Neural cell (in vitro differentiated cells): ENCODE results near the gene LHFPL2. TPM values are rescaled to one million over a fixed set of nuclear protein-coding genes. Genes with fewer than 3 reads are reported as not detected.

Experiments
- H2AFZ ChIP-seq: fragments of 200-600, 300-800 bp; sonication (generic), shearing (Covaris generic); 2 replicates; pipeline ENCODE4 v1.6.0; 2014; ENCODE audit warnings: low read depth, mild to moderate bottlenecking, antibody characterized with exemption, low read length, moderate library complexity
- H3F3A ChIP-seq: fragments of 200-600 bp; shearing (Covaris generic); 2 replicates; pipeline ENCODE4 v1.6.1; 2016; ENCODE audit warnings: mild to moderate bottlenecking, moderate library complexity, mixed read lengths, antibody characterized with exemption, low read length; ENCODE audit not compliant: insufficient read depth, poor library complexity, severe bottlenecking
- H3K27ac ChIP-seq: fragments of 200-600, 300-800 bp; sonication (generic), shearing (Covaris generic); 2 replicates; pipeline ENCODE4 v1.5.1; 2014; ENCODE audit warnings: mild to moderate bottlenecking, low read length, moderate library complexity
- H3K27me3 ChIP-seq: fragments of 300-800, 200-600 bp; sonication (generic), shearing (Covaris generic); 2 replicates; pipeline ENCODE4 v1.6.0; 2014; ENCODE audit warnings: mild to moderate bottlenecking, low read depth, low read length, moderate library complexity; ENCODE audit not compliant: insufficient read depth
- H3K36me3 ChIP-seq: fragments of 300-800, 200-600 bp; sonication (generic), shearing (Covaris generic); 2 replicates; pipeline ENCODE4 v1.5.1; 2014; ENCODE audit warnings: mild to moderate bottlenecking, antibody characterized with exemption, low read length, moderate library complexity; ENCODE audit not compliant: insufficient read depth
- H3K4me2 ChIP-seq: fragments of 300-800, 200-600 bp; sonication (generic), shearing (Covaris generic); 2 replicates; pipeline ENCODE4 v1.6.0; 2014; ENCODE audit warnings: mild to moderate bottlenecking, low read length
- H3K4me3 ChIP-seq: fragments of 300-800, 200-600 bp; sonication (generic), shearing (Covaris generic); 2 replicates; pipeline ENCODE4 v1.5.1; 2014; ENCODE audit warnings: mild to moderate bottlenecking, low read length, moderate library complexity
- H3K79me2 ChIP-seq: fragments of 200-600 bp; shearing (Covaris generic); replicated peaks from 2 replicates; pipeline ENCODE4 v1.6.0; 2014; ENCODE audit warnings: mild to moderate bottlenecking, low read length, moderate library complexity; ENCODE audit not compliant: insufficient read depth
- H3K9ac ChIP-seq: fragments of 300-800, 200-600 bp; sonication (generic), shearing (Covaris generic); 2 replicates; pipeline ENCODE4 v1.6.1; 2016; ENCODE audit warnings: mild to moderate bottlenecking, low read length, mixed read lengths
- H3K9me2 ChIP-seq: fragments of 200-600 bp; shearing (Covaris generic); 2 replicates; pipeline ENCODE4 v1.6.1; 2016; ENCODE audit warnings: mild to moderate bottlenecking, low read length, mixed read lengths; ENCODE audit not compliant: insufficient read depth
- H3K9me3 ChIP-seq: fragments of 200-600, 300-800 bp; sonication (generic), shearing (Covaris generic); 2 replicates; pipeline ENCODE4 v1.6.1; 2016; ENCODE audit warnings: mild to moderate bottlenecking, mixed run types, low read length, moderate library complexity, mixed read lengths
- H4K20me1 ChIP-seq: fragments of 200-600 bp; shearing (Covaris generic); 2 replicates; pipeline ENCODE4 v1.6.1; 2016; ENCODE audit warnings: mild to moderate bottlenecking, mixed run types; ENCODE audit not compliant: insufficient read depth
- EP300 ChIP-seq: fragments of 450-650 bp; conservative IDR thresholded peaks from 2 replicates; pipeline ENCODE4 v1.6.1; 2014; ENCODE audit warnings: antibody characterized with exemption, mild to moderate bottlenecking, moderate library complexity; ENCODE audit not compliant: poor library complexity, severe bottlenecking
- EZH2 ChIP-seq: fragments of 200-600, 300-800 bp; shearing (Covaris generic), sonication (generic); IDR thresholded peaks from 2 replicates; pipeline ENCODE4 v1.6.1; 2014; ENCODE audit warnings: antibody characterized with exemption, low read length, borderline replicate concordance, mild to moderate bottlenecking; ENCODE audit not compliant: insufficient read depth, poor library complexity, severe bottlenecking
- MXI1 ChIP-seq: fragments of 450-650 bp; conservative IDR thresholded peaks from 2 replicates; pipeline ENCODE4 v1.6.1; 2014; ENCODE audit warnings: antibody characterized with exemption, mild to moderate bottlenecking; ENCODE audit not compliant: poor library complexity, severe bottlenecking
- POLR2AphosphoS5 ChIP-seq: IDR thresholded peaks from 2 replicates; pipeline ENCODE4 v1.6.1; 2012
- RAD21 ChIP-seq: fragments of 450-650 bp; conservative IDR thresholded peaks from 2 replicates; pipeline ENCODE4 v1.6.1; 2014; ENCODE audit warnings: antibody characterized with exemption, mild to moderate bottlenecking, moderate library complexity
- SMC3 ChIP-seq: fragments of 450-650 bp; conservative IDR thresholded peaks from 2 replicates; pipeline ENCODE4 v1.6.1; 2014; ENCODE audit warnings: antibody characterized with exemption, mild to moderate bottlenecking, moderate library complexity; ENCODE audit not compliant: poor library complexity
- TAF1 ChIP-seq: IDR thresholded peaks from 2 replicates; pipeline ENCODE4 v1.6.1; 2012; ENCODE audit warnings: low read depth
- polyA plus RNA-seq: library from polyadenylated mRNA; depleted of rRNA; stranded (reverse); fragments of >200 nt; gene quantifications from 2 replicates; pipeline ENCODE4 v1.2.3, GENCODE V29; 2014
- TF ChIP-seq, protein P1 (sequence below): IDR thresholded peaks from 2 replicates; pipeline ENCODE4 v1.6.1; 2012; ENCODE audit warnings: borderline replicate concordance
- TF ChIP-seq, protein P2 (sequence below): fragments of 450-650 bp; IDR thresholded peaks from 2 replicates; pipeline ENCODE4 v1.5.1; 2014; ENCODE audit warnings: antibody characterized with exemption, mild to moderate bottlenecking, moderate library complexity; ENCODE audit not compliant: poor library complexity, severe bottlenecking

The LHFPL2 gene
- polyA plus RNA-seq, 1 donor from 2014 or later, result 1.6 TPM

DNA sequence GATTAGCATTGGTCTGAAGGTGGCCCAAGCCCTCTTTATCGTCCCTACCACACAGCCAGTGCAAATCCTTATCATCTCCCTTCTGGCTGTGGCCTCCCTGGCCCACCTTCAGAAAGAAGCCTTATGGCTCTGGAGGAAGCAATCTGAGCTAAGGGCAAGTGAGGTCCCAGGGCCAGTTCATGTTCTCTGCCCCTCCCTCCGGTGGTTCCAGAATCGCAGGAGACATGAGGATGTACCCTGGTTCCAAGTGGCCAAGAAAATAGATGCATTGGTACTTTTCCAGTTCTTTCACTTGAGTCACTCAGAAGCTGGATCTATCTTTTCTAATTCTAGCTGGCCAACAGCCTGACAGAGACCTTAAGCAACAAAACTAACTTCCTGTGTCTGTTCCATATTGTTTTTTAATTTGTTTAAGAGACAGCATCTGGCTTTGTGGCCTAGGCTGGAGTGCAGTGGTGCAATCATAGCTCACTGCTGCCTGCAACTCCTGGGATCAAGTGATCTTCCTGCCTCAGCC lies 60.7 kb downstream of the LHFPL2 start:
- Histone ChIP-seq H3K27me3 (no peaks in the 10 kb centered on the region), H3K4me2 (no peak overlapping the region), H4K20me1 (no peaks in the 10 kb centered on the region), H3K9me2 (no peaks in the 10 kb centered on the region), H3K36me3 (no peaks in the 10 kb centered on the region), H3K9ac (no peak overlapping the region), H3K9me3 (no peaks in the 10 kb centered on the region), H3K27ac (no peak overlapping the region), H3F3A (no peaks in the 10 kb centered on the region), H3K79me2 (no peaks in the 10 kb centered on the region), H2AFZ (no peak overlapping the region), H3K4me3 (no peak overlapping the region)
- TF ChIP-seq, protein P1, sequence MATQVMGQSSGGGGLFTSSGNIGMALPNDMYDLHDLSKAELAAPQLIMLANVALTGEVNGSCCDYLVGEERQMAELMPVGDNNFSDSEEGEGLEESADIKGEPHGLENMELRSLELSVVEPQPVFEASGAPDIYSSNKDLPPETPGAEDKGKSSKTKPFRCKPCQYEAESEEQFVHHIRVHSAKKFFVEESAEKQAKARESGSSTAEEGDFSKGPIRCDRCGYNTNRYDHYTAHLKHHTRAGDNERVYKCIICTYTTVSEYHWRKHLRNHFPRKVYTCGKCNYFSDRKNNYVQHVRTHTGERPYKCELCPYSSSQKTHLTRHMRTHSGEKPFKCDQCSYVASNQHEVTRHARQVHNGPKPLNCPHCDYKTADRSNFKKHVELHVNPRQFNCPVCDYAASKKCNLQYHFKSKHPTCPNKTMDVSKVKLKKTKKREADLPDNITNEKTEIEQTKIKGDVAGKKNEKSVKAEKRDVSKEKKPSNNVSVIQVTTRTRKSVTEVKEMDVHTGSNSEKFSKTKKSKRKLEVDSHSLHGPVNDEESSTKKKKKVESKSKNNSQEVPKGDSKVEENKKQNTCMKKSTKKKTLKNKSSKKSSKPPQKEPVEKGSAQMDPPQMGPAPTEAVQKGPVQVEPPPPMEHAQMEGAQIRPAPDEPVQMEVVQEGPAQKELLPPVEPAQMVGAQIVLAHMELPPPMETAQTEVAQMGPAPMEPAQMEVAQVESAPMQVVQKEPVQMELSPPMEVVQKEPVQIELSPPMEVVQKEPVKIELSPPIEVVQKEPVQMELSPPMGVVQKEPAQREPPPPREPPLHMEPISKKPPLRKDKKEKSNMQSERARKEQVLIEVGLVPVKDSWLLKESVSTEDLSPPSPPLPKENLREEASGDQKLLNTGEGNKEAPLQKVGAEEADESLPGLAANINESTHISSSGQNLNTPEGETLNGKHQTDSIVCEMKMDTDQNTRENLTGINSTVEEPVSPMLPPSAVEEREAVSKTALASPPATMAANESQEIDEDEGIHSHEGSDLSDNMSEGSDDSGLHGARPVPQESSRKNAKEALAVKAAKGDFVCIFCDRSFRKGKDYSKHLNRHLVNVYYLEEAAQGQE, result no peak
- TF ChIP-seq EZH2 (no peak), RAD21 (no peak), EP300 (no peak), MXI1 (no peak), TAF1 (no peak), SMC3 (no peak), POLR2AphosphoS5 (no peak)
- TF ChIP-seq, protein P2, sequence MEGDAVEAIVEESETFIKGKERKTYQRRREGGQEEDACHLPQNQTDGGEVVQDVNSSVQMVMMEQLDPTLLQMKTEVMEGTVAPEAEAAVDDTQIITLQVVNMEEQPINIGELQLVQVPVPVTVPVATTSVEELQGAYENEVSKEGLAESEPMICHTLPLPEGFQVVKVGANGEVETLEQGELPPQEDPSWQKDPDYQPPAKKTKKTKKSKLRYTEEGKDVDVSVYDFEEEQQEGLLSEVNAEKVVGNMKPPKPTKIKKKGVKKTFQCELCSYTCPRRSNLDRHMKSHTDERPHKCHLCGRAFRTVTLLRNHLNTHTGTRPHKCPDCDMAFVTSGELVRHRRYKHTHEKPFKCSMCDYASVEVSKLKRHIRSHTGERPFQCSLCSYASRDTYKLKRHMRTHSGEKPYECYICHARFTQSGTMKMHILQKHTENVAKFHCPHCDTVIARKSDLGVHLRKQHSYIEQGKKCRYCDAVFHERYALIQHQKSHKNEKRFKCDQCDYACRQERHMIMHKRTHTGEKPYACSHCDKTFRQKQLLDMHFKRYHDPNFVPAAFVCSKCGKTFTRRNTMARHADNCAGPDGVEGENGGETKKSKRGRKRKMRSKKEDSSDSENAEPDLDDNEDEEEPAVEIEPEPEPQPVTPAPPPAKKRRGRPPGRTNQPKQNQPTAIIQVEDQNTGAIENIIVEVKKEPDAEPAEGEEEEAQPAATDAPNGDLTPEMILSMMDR, result no peak

- no peak overlapping the region for H3K27ac ChIP-seq
- no peaks in the 10 kb centered on the region for H3K9me2 ChIP-seq
- H2AFZ ChIP-seq, result no peak overlapping the region
- no peaks in the 10 kb centered on the region for H3K9me3 ChIP-seq
- TF ChIP-seq RAD21 (no peak), MXI1 (no peak), POLR2AphosphoS5 (no peak), EZH2 (no peak), EP300 (no peak), SMC3 (no peak), TAF1 (no peak)
- no peaks in the 10 kb centered on the region for H4K20me1 ChIP-seq
- no peak overlapping the region for H3K4me2 ChIP-seq
- H3K27me3 ChIP-seq, result no peaks in the 10 kb centered on the region
- H3K9ac ChIP-seq, result no peak overlapping the region
- H3K4me3 ChIP-seq, result no peak overlapping the region
- no peaks in the 10 kb centered on the region for H3K36me3 ChIP-seq
- H3F3A ChIP-seq, result no peaks in the 10 kb centered on the region
- H3K79me2 ChIP-seq, result no peaks in the 10 kb centered on the region
These were observed 61.3 kb downstream of the LHFPL2 start for GRCh38 chr5:78587081-78587774.
